GM23338 (cell line): Measurements from ENCODE around the gene BTBD19. TPM values are rescaled to one million over a fixed set of nuclear protein-coding genes. Genes with fewer than 3 reads are reported as not detected.

Source experiments
- ATAC-seq: fragments of 200-7000 bp; cut with Tn5 transposase; 3 replicates; pipeline ENCODE4 v1.9.1; 2020
- DNase-seq: peaks from one replicate; pipeline ENCODE4 v3.0.0-alpha.2; 2015; ENCODE audit warnings: low spot score
- H2AFZ ChIP-seq: fragments of 200-600 bp; sonication (generic); 2 replicates; pipeline ENCODE4 v1.8.0; 2016; ENCODE audit warnings: antibody characterized with exemption, mild to moderate bottlenecking, moderate library complexity
- H3F3A ChIP-seq: fragments of 200-600 bp; sonication (generic); replicated peaks from 2 replicates; pipeline ENCODE4 v1.8.0; 2017; ENCODE audit warnings: antibody characterized with exemption, mixed run types, low read depth
- H3K27ac ChIP-seq: fragments of 200-600 bp; sonication (generic); 2 replicates; pipeline ENCODE4 v1.6.1; 2016; ENCODE audit warnings: low read depth
- H3K27me3 ChIP-seq: fragments of 200-600 bp; sonication (generic); 2 replicates; pipeline ENCODE4 v1.8.0; 2016; ENCODE audit warnings: mild to moderate bottlenecking, mixed run types, moderate library complexity; ENCODE audit not compliant: insufficient read depth
- H3K36me3 ChIP-seq: fragments of 200-600 bp; sonication (generic); 2 replicates; pipeline ENCODE4 v1.8.0; 2016; ENCODE audit warnings: mild to moderate bottlenecking; ENCODE audit not compliant: insufficient read depth
- H3K4me1 ChIP-seq: fragments of 200-600 bp; sonication (generic); 2 replicates; pipeline ENCODE4 v1.8.0; 2016; ENCODE audit warnings: mild to moderate bottlenecking, moderate library complexity; ENCODE audit not compliant: insufficient read depth
- H3K4me2 ChIP-seq: fragments of 200-600 bp; sonication (generic); 2 replicates; pipeline ENCODE4 v1.7.1; 2017; ENCODE audit warnings: mixed run types
- H3K4me3 ChIP-seq: fragments of 200-600 bp; sonication (generic); 2 replicates; pipeline ENCODE4 v1.6.1; 2016; ENCODE audit warnings: mixed run types
- H3K79me2 ChIP-seq: fragments of 200-600 bp; sonication (generic); replicated peaks from 2 replicates; pipeline ENCODE4 v1.8.0; 2017; ENCODE audit warnings: mild to moderate bottlenecking; ENCODE audit not compliant: insufficient read depth
- H3K9me2 ChIP-seq: fragments of 200-600 bp; sonication (generic); 2 replicates; pipeline ENCODE4 v1.8.0; 2017; ENCODE audit not compliant: insufficient read depth
- H4K20me1 ChIP-seq: fragments of 200-600 bp; sonication (generic); replicated peaks from 2 replicates; pipeline ENCODE4 v1.8.0; 2017; ENCODE audit warnings: mild to moderate bottlenecking; ENCODE audit not compliant: insufficient read depth
- H3K27ac Mint-ChIP-seq: 2 replicates; pipeline ENCODE4 v1.8.0; 2020; ENCODE audit warnings: inconsistent platforms, mild to moderate bottlenecking, moderate library complexity, mixed read lengths
- H3K27me3 Mint-ChIP-seq: 3 replicates; pipeline ENCODE4 v1.8.0; 2022; ENCODE audit warnings: low read depth, mild to moderate bottlenecking, moderate library complexity, mixed read lengths, inconsistent platforms; ENCODE audit not compliant: insufficient read depth, poor library complexity
- H3K36me3 Mint-ChIP-seq: 3 replicates; pipeline ENCODE4 v1.8.0; 2021; ENCODE audit warnings: low read depth, mild to moderate bottlenecking, inconsistent platforms, moderate library complexity, mixed read lengths
- H3K4me1 Mint-ChIP-seq: 3 replicates; pipeline ENCODE4 v1.8.0; 2020; ENCODE audit warnings: mild to moderate bottlenecking, inconsistent platforms, mixed read lengths
- H3K4me3 Mint-ChIP-seq: 3 replicates; pipeline ENCODE4 v1.8.0; 2021; ENCODE audit warnings: moderate library complexity, mild to moderate bottlenecking, inconsistent platforms, mixed read lengths
- H3K9me3 Mint-ChIP-seq: 3 replicates; pipeline ENCODE4 v1.8.0; 2020; ENCODE audit warnings: moderate library complexity, mild to moderate bottlenecking, inconsistent platforms, mixed read lengths
- CREB1 ChIP-seq: fragments of 250-450 bp; sonication (Bioruptor Pico); IDR thresholded peaks from 2 replicates; pipeline ENCODE4 v1.5.0; 2020; ENCODE audit warnings: low read depth, mild to moderate bottlenecking, moderate library complexity
- ETS1 ChIP-seq: IDR thresholded peaks from 2 replicates; pipeline ENCODE4 v1.6.1; 2016; ENCODE audit warnings: antibody characterized with exemption
- EZH2 ChIP-seq: fragments of 200-600 bp; sonication (generic); IDR thresholded peaks from one replicate; pipeline ENCODE4 v1.8.0; 2017; ENCODE audit warnings: antibody characterized with exemption, mild to moderate bottlenecking, low read depth; ENCODE audit not compliant: unreplicated experiment
- JUNB ChIP-seq: IDR thresholded peaks from one replicate; pipeline ENCODE4 v1.6.1; 2016; ENCODE audit warnings: antibody characterized with exemption; ENCODE audit not compliant: unreplicated experiment
- POLR2AphosphoS5 ChIP-seq: IDR thresholded peaks from 2 replicates; pipeline ENCODE4 v1.6.1; 2016; ENCODE audit warnings: antibody characterized with exemption, low read depth
- ZNF114 ChIP-seq: fragments of 250-450 bp; sonication (Bioruptor Pico); IDR thresholded peaks from 2 replicates; pipeline ENCODE4 v1.5.0; 2020; ENCODE audit warnings: mild to moderate bottlenecking, moderate library complexity
- ZNF331 ChIP-seq: fragments of 250-450 bp; sonication (Bioruptor Pico); IDR thresholded peaks from 2 replicates; pipeline ENCODE4 v1.5.0; 2020; ENCODE audit warnings: low read depth, mild to moderate bottlenecking, moderate library complexity
- polyA plus RNA-seq: library from polyadenylated mRNA; unstranded; fragments of >200 nt; fragmentation: Nextera tagmentation; extraction: Ambion mirVana; gene quantifications from 2 replicates; pipeline ENCODE4 v1.2.1, GENCODE V29; 2016
- total RNA-seq: library from RNA; depleted of rRNA; stranded (reverse); fragments of >200 nt; shearing (Covaris generic); gene quantifications from 2 replicates; pipeline ENCODE4 v1.2.3, GENCODE V29; 2014
- TF ChIP-seq, protein P1 (sequence below): fragments of 250-450 bp; sonication (Bioruptor Pico); IDR thresholded peaks from 2 replicates; pipeline ENCODE4 v1.5.0; 2020; ENCODE audit warnings: mild to moderate bottlenecking, moderate library complexity

Gene BTBD19
- total and polyA plus RNA-seq, 2 experiments from 2014 or later: 0.37 to 0.66 TPM

DNA sequence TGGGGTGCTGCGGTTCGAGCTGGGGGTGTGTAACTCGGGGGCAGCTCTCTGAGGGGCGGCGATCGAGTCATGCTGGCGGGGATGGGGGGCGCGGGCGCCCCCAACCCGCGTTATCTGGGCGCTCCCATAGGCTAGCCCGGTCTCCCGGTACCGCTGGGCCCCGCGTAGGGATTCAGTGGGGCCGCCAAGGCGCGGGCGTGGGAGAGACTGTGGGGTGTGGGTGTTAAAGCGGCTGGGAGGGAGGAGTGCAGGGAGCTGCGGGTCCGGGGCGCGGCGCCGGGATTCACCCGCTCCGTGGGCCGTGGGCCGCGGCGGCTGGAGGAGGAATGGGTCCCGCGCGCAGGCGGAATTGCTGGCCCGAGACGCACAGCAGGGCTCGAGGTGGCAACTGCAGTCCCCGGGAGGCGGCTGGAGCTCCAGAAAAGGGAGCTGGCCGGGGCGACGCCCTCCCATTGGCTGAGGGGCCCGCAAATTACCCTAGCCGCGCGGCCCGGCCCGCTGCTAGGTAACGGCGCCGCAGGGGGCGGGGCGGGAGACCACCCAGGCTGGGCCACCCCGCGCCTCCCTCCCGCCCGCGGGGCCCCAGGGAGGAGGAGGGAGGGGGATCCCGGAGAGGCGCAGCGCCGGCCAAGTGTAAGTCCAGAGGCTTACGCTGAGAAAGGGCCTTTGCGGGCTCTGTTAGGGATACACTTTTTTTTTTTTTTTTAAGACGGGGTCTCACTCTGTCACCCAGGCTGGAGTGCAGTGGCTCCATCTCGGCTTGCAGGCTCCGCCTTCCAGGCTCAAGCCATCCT, 34.7 kb downstream of the BTBD19 start, which contains the start of gene PTCH2:
PTCH2 (minus strand) TSS at position 392 of the 794 bp plus-strand sequence; CDS start at position 71, 321 bp downstream.
- Histone ChIP-seq H2AFZ (peak within 1 kb of the TSS; percentile 96), H3K36me3 (no peaks in the 10 kb centered on the region)

DNA sequence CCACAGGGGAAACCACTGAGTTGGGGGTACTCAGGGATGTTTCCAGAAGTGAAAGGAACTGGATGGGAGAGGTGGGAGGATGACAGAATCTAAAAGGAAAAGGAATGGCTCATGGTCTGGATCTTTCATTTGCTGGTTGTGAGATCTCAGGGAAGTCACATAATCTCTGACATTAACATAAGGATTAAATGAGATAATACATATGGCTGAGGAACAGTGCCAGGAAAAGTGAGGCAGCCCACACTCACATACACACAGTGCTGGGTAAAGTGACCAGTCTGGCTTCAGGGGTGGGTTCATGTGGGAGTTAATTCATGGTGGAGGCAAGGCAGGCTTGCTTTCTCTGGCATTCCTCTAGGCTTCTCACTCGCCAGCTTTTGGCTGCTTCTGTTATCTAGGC, 38.7 kb downstream of the BTBD19 start:
- Mint-ChIP-seq H3K27ac (no peak overlapping the region), H3K9me3 (0 out of 3 replicates have a peak, but pooled peaks cover 4% of the 10 kb centered on the region), H3K4me1 (no peaks in the 10 kb centered on the region; the same call in 2 of the 3 replicates), H3K27me3 (peaks cover 17% of the 10 kb centered on the region), H3K4me3 (no peak overlapping the region), H3K36me3 (0 out of 3 replicates have a peak, but pooled peaks cover 3% of the 10 kb centered on the region)
- H2AFZ ChIP-seq: no peak overlapping the region
- H3K4me2 ChIP-seq: no peak overlapping the region
- 0 out of 2 replicates have a peak, but pooled peaks cover 3% of the 10 kb centered on the region for H3F3A ChIP-seq
- H3K79me2 ChIP-seq: no peaks in the 10 kb centered on the region
- 0 out of 2 replicates have a peak, but pooled peaks cover 7% of the 10 kb centered on the region for H3K4me1 ChIP-seq
- H3K36me3 ChIP-seq: no peaks in the 10 kb centered on the region
- no peak for ATAC-seq
- H3K4me3 ChIP-seq: no peak overlapping the region
- H3K27ac ChIP-seq: no peak overlapping the region
- H3K9me2 ChIP-seq: no peaks in the 10 kb centered on the region
- DNase-seq: no peak
- peaks cover 6% of the 10 kb centered on the region; the same call in 1 of the 2 replicates for H3K27me3 ChIP-seq
- H4K20me1 ChIP-seq: no peaks in the 10 kb centered on the region
- TF ChIP-seq POLR2AphosphoS5: no peak
- no peak for TF ChIP-seq ZNF114 (CRISPR knock-in tag)
- no peak for TF ChIP-seq EZH2
- no peak for TF ChIP-seq ETS1
- TF ChIP-seq, protein P1, sequence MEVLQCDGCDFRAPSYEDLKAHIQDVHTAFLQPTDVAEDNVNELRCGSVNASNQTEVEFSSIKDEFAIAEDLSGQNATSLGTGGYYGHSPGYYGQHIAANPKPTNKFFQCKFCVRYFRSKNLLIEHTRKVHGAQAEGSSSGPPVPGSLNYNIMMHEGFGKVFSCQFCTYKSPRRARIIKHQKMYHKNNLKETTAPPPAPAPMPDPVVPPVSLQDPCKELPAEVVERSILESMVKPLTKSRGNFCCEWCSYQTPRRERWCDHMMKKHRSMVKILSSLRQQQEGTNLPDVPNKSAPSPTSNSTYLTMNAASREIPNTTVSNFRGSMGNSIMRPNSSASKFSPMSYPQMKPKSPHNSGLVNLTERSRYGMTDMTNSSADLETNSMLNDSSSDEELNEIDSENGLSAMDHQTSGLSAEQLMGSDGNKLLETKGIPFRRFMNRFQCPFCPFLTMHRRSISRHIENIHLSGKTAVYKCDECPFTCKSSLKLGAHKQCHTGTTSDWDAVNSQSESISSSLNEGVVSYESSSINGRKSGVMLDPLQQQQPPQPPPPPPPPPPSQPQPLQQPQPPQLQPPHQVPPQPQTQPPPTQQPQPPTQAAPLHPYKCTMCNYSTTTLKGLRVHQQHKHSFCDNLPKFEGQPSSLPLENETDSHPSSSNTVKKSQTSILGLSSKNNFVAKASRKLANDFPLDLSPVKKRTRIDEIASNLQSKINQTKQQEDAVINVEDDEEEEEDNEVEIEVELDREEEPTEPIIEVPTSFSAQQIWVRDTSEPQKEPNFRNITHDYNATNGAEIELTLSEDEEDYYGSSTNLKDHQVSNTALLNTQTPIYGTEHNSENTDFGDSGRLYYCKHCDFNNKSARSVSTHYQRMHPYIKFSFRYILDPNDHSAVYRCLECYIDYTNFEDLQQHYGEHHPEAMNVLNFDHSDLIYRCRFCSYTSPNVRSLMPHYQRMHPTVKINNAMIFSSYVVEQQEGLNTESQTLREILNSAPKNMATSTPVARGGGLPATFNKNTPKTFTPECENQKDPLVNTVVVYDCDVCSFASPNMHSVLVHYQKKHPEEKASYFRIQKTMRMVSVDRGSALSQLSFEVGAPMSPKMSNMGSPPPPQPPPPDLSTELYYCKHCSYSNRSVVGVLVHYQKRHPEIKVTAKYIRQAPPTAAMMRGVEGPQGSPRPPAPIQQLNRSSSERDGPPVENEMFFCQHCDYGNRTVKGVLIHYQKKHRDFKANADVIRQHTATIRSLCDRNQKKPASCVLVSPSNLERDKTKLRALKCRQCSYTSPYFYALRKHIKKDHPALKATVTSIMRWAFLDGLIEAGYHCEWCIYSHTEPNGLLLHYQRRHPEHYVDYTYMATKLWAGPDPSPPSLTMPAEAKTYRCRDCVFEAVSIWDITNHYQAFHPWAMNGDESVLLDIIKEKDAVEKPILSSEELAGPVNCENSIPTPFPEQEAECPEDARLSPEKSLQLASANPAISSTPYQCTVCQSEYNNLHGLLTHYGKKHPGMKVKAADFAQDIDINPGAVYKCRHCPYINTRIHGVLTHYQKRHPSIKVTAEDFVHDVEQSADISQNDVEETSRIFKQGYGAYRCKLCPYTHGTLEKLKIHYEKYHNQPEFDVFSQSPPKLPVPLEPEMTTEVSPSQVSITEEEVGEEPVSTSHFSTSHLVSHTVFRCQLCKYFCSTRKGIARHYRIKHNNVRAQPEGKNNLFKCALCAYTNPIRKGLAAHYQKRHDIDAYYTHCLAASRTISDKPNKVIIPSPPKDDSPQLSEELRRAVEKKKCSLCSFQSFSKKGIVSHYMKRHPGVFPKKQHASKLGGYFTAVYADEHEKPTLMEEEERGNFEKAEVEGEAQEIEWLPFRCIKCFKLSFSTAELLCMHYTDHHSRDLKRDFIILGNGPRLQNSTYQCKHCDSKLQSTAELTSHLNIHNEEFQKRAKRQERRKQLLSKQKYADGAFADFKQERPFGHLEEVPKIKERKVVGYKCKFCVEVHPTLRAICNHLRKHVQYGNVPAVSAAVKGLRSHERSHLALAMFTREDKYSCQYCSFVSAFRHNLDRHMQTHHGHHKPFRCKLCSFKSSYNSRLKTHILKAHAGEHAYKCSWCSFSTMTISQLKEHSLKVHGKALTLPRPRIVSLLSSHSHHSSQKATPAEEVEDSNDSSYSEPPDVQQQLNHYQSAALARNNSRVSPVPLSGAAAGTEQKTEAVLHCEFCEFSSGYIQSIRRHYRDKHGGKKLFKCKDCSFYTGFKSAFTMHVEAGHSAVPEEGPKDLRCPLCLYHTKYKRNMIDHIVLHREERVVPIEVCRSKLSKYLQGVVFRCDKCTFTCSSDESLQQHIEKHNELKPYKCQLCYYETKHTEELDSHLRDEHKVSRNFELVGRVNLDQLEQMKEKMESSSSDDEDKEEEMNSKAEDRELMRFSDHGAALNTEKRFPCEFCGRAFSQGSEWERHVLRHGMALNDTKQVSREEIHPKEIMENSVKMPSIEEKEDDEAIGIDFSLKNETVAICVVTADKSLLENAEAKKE: no peak
- no peak for TF ChIP-seq CREB1 (CRISPR knock-in tag)
- no peak for TF ChIP-seq ZNF331
- TF ChIP-seq JUNB: no peak

More for the DNA sequence above, 34.7 kb downstream of the BTBD19 start, which contains the start of gene PTCH2:
- H3K27me3 ChIP-seq: peaks cover 11% of the 10 kb centered on the region; the same call in 1 of the 2 replicates
- H3K9me2 ChIP-seq: no peaks in the 10 kb centered on the region
- Mint-ChIP-seq H3K27ac (no peak within 1 kb of the TSS), H3K4me1 (no peaks in the 10 kb centered on the region; the same call in 2 of the 3 replicates), H3K27me3 (peaks cover 18% of the 10 kb centered on the region), H3K4me3 (peak within 1 kb of the TSS; percentile 77), H3K36me3 (0 out of 3 replicates have a peak, but pooled peaks cover 3% of the 10 kb centered on the region), H3K9me3 (0 out of 3 replicates have a peak, but pooled peaks cover 4% of the 10 kb centered on the region)
- H4K20me1 ChIP-seq: no peaks in the 10 kb centered on the region
- peak; percentile 95 for ATAC-seq
- no peak for TF ChIP-seq ETS1
- peak; percentile 58 for TF ChIP-seq POLR2AphosphoS5
- H3K4me1 ChIP-seq: peaks cover 7% of the 10 kb centered on the region; the same call in 1 of the 2 replicates
- peak; percentile 96 for DNase-seq
- H3F3A ChIP-seq: 0 out of 2 replicates have a peak, but pooled peaks cover 5% of the 10 kb centered on the region
- H3K4me3 ChIP-seq: peak within 1 kb of the TSS; percentile 91
- peak within 1 kb of the TSS; percentile 98 for H3K4me2 ChIP-seq
- peak within 1 kb of the TSS; percentile 76; the same call in 1 of the 2 replicates for H3K27ac ChIP-seq
- no peaks in the 10 kb centered on the region for H3K79me2 ChIP-seq
